NCI-H2196 (cell line): Measurements from ENCODE around the gene CYYR1.

Source experiments
- DNase-seq: peaks from one replicate; lab custom pipeline; 2025; ENCODE audit not compliant: unreplicated experiment; lab: John Stamatoyannopoulos, UW

Gene CYYR1

DNA sequence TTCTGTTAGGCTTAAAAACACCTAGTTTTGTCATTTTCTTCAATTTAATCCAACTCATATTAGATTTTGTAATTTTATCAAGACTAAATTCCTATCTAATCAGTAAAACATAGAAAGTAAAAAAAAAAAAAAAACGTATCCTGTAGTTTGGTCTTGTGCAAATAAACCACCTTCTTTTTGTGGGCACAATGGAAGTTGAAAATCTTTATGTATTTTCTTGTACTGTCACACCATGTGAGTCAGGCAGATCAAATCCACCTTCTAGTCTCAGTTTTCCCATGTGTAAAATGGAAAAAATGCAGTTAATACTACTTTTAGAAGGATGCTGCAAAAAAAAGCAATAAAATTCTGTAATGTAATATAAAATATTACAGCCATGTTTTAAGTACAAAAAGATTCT lies 129.8 kb downstream of the CYYR1 start:
- DNase-seq, result no peak

DNA sequence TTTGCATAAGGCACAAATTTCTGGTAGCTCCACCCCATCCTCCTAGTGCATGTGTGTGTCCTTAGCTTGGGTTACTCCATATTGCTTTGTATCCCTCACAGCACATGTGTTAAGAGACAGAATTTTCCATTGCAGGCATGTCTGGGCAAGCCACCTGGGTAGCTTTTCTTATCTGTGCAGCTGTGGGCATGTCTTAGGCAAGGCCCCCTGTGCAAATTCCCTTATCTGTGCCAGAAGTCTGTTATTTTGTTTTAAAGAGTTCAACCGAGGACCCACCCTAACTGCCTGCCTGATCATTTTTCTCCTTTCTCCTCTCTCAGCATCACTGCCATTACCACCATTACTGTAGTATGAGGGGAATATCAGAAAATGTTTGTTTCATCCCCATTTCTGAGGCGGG lies 131.9 kb downstream of the CYYR1 start:
- no peak for DNase-seq

- DNase-seq, result no peak
Observed at GRCh38 chr21:26438976-26439375, 134.1 kb downstream of the CYYR1 start.

- DNase-seq, result no peak
Observed at GRCh38 chr21:26437326-26438009, 135.6 kb downstream of the CYYR1 start.

GRCh38 chr21:26433386-26433785 lies 139.7 kb downstream of the CYYR1 start:
- no peak for DNase-seq

DNA sequence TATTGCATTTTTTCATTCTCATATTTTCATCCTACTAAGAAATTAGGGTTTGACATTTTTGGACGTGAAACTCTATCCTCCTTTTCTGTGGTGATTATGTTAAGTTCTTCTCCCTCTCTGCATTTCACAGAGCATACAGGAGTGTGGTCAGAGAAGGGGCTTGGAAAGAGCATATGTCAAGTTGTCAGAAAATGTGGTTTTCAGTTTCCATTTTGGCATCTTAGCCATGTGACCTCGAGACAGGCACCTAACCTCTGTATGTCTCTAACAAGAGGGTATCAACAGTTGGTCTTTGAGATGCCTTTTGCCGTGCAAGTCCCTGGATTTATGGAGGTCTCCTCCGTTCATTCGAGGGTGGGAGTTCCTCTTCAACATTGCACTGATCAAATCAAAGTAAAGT lies 140.7 kb downstream of the CYYR1 start:
- no peak for DNase-seq

DNA sequence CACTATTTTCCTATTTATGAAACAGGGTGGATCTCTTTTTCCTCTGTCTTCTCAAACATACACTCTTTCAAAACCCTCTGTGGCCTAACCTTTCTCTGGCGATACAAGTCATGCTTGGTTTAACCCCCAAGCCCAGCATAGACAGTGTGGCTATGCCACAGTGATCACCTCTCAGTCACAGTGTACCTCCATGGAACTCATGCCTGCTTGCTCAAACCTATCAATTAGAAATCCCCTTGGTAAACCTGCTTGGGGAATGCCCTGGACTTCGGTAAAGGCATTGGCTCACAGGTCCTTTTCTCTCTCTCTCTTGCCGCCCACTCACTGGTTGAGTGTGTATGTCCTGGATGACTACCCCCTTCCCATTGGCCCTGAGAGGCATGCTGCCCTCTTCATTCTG lies 147.5 kb downstream of the CYYR1 start:
- DNase-seq, result no peak

- no peak for DNase-seq
Observed at GRCh38 chr21:26423511-26423910, 149.6 kb downstream of the CYYR1 start.

DNA sequence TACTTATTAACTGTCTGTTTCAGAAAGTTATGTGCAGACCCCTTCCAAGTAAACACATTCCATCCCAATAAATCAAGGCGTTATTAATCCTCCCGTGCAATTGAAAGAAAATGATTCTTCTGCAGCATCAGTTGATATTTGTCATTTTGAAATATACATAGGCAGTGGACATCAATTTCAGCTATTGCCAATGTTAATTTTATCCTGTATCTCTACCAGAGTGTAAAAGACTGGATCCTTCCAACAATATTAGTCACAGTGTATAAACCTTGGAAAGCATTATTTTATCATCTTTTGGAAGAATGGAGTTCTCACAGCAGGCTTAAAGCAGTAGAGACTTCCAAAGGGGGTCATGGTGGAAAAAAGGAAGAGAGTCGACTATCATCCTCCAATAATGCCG lies 150.4 kb downstream of the CYYR1 start:
- no peak for DNase-seq

DNA sequence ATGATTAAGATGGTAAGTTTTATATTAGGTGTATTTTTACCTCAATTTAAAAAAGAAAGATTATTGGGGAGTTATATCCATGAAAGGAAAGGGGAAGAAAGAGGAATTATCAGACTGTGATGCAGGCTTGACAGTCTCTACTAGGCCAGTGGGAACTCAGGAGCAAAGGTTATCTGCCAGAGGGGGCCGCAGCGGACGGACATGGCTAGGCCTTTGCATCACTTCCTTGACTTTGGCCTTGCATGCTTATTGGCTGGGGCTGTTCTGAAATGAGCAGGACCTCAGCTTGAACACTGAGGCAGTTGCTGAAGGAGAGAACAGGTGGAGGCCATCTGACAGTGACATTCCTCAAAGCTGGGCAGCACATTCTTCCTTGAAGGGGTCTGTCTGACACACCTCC lies 150.9 kb downstream of the CYYR1 start:
- no peak for DNase-seq

- DNase-seq, result no peak
Observed at GRCh38 chr21:26421724-26422123, 151.4 kb downstream of the CYYR1 start.
